MCF 10A (cell line): ENCODE data around the gene COG7. TPM values are rescaled to one million over a fixed set of nuclear protein-coding genes. Genes with fewer than 3 reads are reported as not detected.

Experiments used
- BruUV-seq: library from RNA; stranded (reverse); fragments of 400-500 nt; replicated peaks from 2 replicates; lab custom pipeline; 2021; lab: Mats Ljungman, UMichigan
- CTCF ChIA-PET: fragments of 300-600 bp; sonication (Branson Sonifier 250); formaldehyde crosslinking; extraction: SDS; loops from one replicate; lab custom pipeline; 2021; ENCODE audit warnings: antibody characterized with exemption, inconsistent platforms; lab: Yijun Ruan, JAX
- POLR2A ChIA-PET: fragments of 300-600, 350-650 bp; sonication (Branson Sonifier 250); formaldehyde crosslinking; extraction: SDS; loops from one replicate; lab custom pipeline; 2020; ENCODE audit warnings: antibody characterized with exemption, inconsistent platforms; lab: Yijun Ruan, JAX
- DNase-seq: peaks from one replicate; pipeline ENCODE4 v3.0.0-alpha.2; 2018; ENCODE audit not compliant: unreplicated experiment
- H3K27ac Mint-ChIP-seq: one replicate; pipeline ENCODE4 v1.8.0; 2022; ENCODE audit warnings: mild to moderate bottlenecking, low read depth, mixed read lengths; ENCODE audit not compliant: unreplicated experiment
- H3K27me3 Mint-ChIP-seq: one replicate; pipeline ENCODE4 v1.8.0; 2022; ENCODE audit warnings: mixed read lengths; ENCODE audit not compliant: insufficient read depth, unreplicated experiment
- H3K36me3 Mint-ChIP-seq: one replicate; pipeline ENCODE4 v1.8.0; 2022; ENCODE audit warnings: mild to moderate bottlenecking, moderate library complexity, mixed read lengths; ENCODE audit not compliant: insufficient read depth, unreplicated experiment
- H3K4me1 Mint-ChIP-seq: one replicate; pipeline ENCODE4 v1.8.0; 2022; ENCODE audit warnings: mixed read lengths; ENCODE audit not compliant: insufficient read depth, unreplicated experiment
- H3K4me3 Mint-ChIP-seq: one replicate; pipeline ENCODE4 v1.8.0; 2022; ENCODE audit warnings: mild to moderate bottlenecking, moderate library complexity, mixed read lengths; ENCODE audit not compliant: unreplicated experiment
- H3K9me3 Mint-ChIP-seq: one replicate; pipeline ENCODE4 v1.8.0; 2022; ENCODE audit warnings: mixed read lengths; ENCODE audit not compliant: unreplicated experiment
- intact Hi-C: fragments of 100-400 bp; cut with micrococcal nuclease; formaldehyde crosslinking; loops from 2 replicates; pipeline ENCODE4 v1.14.1; 2022
- total RNA-seq: library from RNA; stranded (reverse); gene quantifications from 2 replicates; pipeline ENCODE4 v1.2.3, GENCODE V29; 2022
- TF ChIP-seq, protein P1 (sequence below): fragments of 200-600 bp; IDR thresholded peaks from one replicate; pipeline ENCODE4 v1.8.0; 2022; ENCODE audit warnings: antibody characterized with exemption, mild to moderate bottlenecking; ENCODE audit not compliant: unreplicated experiment

COG7 gene
- total RNA-seq, 1 experiment from 2014 or later = 10.0 TPM

DNA sequence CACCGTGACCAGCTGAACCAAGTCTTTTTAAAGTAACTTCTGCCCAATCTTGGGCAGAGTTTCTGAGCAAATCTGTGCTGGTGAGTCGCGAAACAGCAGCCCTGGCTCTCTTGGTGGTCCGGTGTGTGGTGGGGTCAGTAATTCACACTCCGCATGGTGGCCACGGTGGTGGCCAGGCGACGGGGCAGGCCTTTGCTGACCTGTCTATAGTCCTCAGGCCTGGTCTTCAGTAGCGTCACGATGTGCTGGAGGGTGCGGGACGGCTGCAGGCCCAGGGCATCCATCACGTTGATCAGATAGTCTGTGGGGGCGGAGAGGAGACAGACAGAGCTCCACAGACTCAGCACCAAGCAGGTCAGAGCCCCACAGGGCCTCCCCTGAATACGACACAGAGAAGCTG, 64.2 kb downstream of the COG7 start:
- BruUV-seq = no TSS peak
- POLR2A ChIA-PET = interaction anchor here (0.7 kb wide), 1 partner anchor 19 kb away, joined by 3 read pairs; no protein-coding TSS in a partner anchor
- CTCF ChIA-PET = interaction anchor here (5.3 kb wide), 1 partner anchor 46 kb away, joined by 50 read pairs; no protein-coding TSS in a partner anchor
- H3K4me1 Mint-ChIP-seq = peaks cover 28% of the 10 kb centered on the region
- no peaks in the 10 kb centered on the region for H3K9me3 Mint-ChIP-seq
- DNase-seq = no peak
- H3K4me3 Mint-ChIP-seq = no peak overlapping the region
- TF ChIP-seq, protein P1, sequence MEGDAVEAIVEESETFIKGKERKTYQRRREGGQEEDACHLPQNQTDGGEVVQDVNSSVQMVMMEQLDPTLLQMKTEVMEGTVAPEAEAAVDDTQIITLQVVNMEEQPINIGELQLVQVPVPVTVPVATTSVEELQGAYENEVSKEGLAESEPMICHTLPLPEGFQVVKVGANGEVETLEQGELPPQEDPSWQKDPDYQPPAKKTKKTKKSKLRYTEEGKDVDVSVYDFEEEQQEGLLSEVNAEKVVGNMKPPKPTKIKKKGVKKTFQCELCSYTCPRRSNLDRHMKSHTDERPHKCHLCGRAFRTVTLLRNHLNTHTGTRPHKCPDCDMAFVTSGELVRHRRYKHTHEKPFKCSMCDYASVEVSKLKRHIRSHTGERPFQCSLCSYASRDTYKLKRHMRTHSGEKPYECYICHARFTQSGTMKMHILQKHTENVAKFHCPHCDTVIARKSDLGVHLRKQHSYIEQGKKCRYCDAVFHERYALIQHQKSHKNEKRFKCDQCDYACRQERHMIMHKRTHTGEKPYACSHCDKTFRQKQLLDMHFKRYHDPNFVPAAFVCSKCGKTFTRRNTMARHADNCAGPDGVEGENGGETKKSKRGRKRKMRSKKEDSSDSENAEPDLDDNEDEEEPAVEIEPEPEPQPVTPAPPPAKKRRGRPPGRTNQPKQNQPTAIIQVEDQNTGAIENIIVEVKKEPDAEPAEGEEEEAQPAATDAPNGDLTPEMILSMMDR = no peak
- intact Hi-C loops = no loop called here
- no peak overlapping the region for H3K27ac Mint-ChIP-seq
- peaks cover 19% of the 10 kb centered on the region for H3K36me3 Mint-ChIP-seq
- no peaks in the 10 kb centered on the region for H3K27me3 Mint-ChIP-seq

DNA sequence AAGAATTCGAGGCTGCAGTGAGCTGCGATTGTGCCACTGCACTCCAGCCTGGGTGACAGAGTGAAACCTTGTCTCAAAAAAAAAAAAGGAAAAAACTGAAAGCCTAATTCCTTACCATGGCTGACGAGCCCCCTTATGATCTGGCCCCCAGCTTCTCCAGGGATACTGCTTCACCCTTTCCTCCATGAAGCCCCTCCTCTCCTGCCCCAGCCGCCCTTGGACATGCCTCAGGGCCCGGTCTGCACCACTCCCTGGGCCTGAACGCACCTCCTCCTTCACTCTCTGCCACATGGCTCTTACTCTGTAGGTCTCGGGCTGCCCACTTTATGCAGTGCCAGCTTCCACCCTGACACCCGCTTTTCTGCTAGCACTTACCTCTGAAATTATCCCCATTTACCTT, 65.3 kb downstream of the COG7 start:
- Mint-ChIP-seq H3K9me3 (no peaks in the 10 kb centered on the region), H3K27me3 (no peaks in the 10 kb centered on the region), H3K27ac (peak overlapping the region; percentile 88), H3K36me3 (peaks cover 19% of the 10 kb centered on the region), H3K4me3 (no peak overlapping the region), H3K4me1 (peaks cover 22% of the 10 kb centered on the region)
- no TSS peak for BruUV-seq
- intact Hi-C loops = no loop called here
- TF ChIP-seq, protein P1 = no peak
- ChIA-PET CTCF (no interaction called here), POLR2A (interaction anchor here (0.7 to 0.9 kb wide), 3 partner anchors 8 to 25 kb away, joined by 3 read pairs; no protein-coding TSS in a partner anchor)
- DNase-seq = no peak

- ChIA-PET CTCF (interaction anchor here (0.6 to 1.3 kb wide), 3 partner anchors 18 to 211 kb away, joined by 3 to 5 read pairs (median 5); no protein-coding TSS in a partner anchor), POLR2A (interaction anchor here (0.8 to 1.1 kb wide), 2 partner anchors 22 to 137 kb away, joined by 3 to 4 read pairs; no protein-coding TSS in a partner anchor)
- Mint-ChIP-seq H3K4me1 (peaks cover 1% of the 10 kb centered on the region), H3K4me3 (no peak overlapping the region), H3K27ac (peak overlapping the region; percentile 54), H3K36me3 (peaks cover 16% of the 10 kb centered on the region), H3K9me3 (no peaks in the 10 kb centered on the region), H3K27me3 (no peaks in the 10 kb centered on the region)
- TF ChIP-seq, protein P1 = no peak
- no peak for DNase-seq
- no TSS peak for BruUV-seq
- intact Hi-C loops = no loop called here
Observed at GRCh38 chr16:23385441-23385840, 67.5 kb downstream of the COG7 start.

- Mint-ChIP-seq H3K36me3 (peaks cover 12% of the 10 kb centered on the region), H3K9me3 (no peaks in the 10 kb centered on the region), H3K4me1 (no peaks in the 10 kb centered on the region), H3K27me3 (no peaks in the 10 kb centered on the region), H3K4me3 (no peak overlapping the region), H3K27ac (peak overlapping the region; percentile 54)
- TF ChIP-seq, protein P1 = no peak
- no TSS peak for BruUV-seq
- intact Hi-C loops = no loop called here
- POLR2A ChIA-PET = interaction anchor here (1.1 kb wide), 1 partner anchor 21 kb away, joined by 4 read pairs; no protein-coding TSS in a partner anchor
- CTCF ChIA-PET = interaction anchor here (0.6 to 1.3 kb wide), 3 partner anchors 49 to 212 kb away, joined by 3 to 5 read pairs (median 3); no protein-coding TSS in a partner anchor
- peak; percentile 49 for DNase-seq
Observed at GRCh38 chr16:23384878-23385277, 68.1 kb downstream of the COG7 start.
